Small intestine (tissue), 7 donors: Measurements from ENCODE around the gene GID8. TPM values are rescaled to one million over a fixed set of nuclear protein-coding genes. Genes with fewer than 3 reads are reported as not detected.

Source experiments
- DNase-seq, 2 donors: peaks; one replicate each; pipeline versions ENCODE4 v3.0.0 to v3.0.0-alpha.2; 2013
- FAIRE-seq: peaks from 2 replicates; lab custom pipeline; 2012; peaks lifted over from hg19 to GRCh38; lab: Jason Lieb, UNC
- H3K27ac ChIP-seq, 3 donors: one replicate each; pipeline ENCODE4 v1.5.1; 2013; ENCODE audit warnings: low read length in 2 of 3, mild to moderate bottlenecking in 2 of 3, control low read depth in 1 of 3, inconsistent platforms in 1 of 3, low read depth in 1 of 3, moderate library complexity in 1 of 3
- H3K27me3 ChIP-seq, 3 donors: one replicate each; pipeline ENCODE4 v1.6.1; 2013; ENCODE audit warnings: low read length in 3 of 3, inconsistent platforms in 1 of 3; ENCODE audit not compliant: control insufficient read depth in 3 of 3, insufficient read depth in 3 of 3
- H3K36me3 ChIP-seq, 3 donors: one replicate each; pipeline ENCODE4 v1.6.1; 2013; ENCODE audit warnings: low read length in 3 of 3, inconsistent platforms in 1 of 3, low read depth in 1 of 3, mild to moderate bottlenecking in 1 of 3, moderate library complexity in 1 of 3; ENCODE audit not compliant: control insufficient read depth in 3 of 3, insufficient read depth in 2 of 3
- H3K4me1 ChIP-seq, 3 donors: one replicate each; pipeline ENCODE4 v1.6.1; 2013; ENCODE audit warnings: low read length in 2 of 3, inconsistent platforms in 1 of 3, low read depth in 1 of 3, mild to moderate bottlenecking in 1 of 3, moderate library complexity in 1 of 3; ENCODE audit not compliant: control insufficient read depth in 3 of 3, insufficient read depth in 2 of 3
- H3K4me3 ChIP-seq, 3 donors: one replicate each; pipeline ENCODE4 v1.5.1; 2013; ENCODE audit warnings: low read length in 3 of 3, control low read depth in 1 of 3, inconsistent platforms in 1 of 3, low read depth in 1 of 3, mild to moderate bottlenecking in 1 of 3, moderate library complexity in 1 of 3
- H3K9me3 ChIP-seq, 2 donors: one replicate each; pipeline ENCODE4 v1.6.1; 2013; ENCODE audit warnings: low read depth in 1 of 2, low read length in 1 of 2; ENCODE audit not compliant: control insufficient read depth in 2 of 2, insufficient read depth in 1 of 2
- WGBS, 3 donors: extraction: QIAGEN DNeasy Blood & Tissue Kit; methylation state at CpG; one replicate each; pipeline ENCODE4 v1.1.7; 2013; 5-methylcytosine and 5-hydroxymethylcytosine counted together
- polyA plus RNA-seq, 4 donors: library from polyadenylated mRNA; stranded (reverse) in 3 of 4; unstranded in 1 of 4; fragments of 200-250 nt in 3 of 4; fragments of 120-200 nt in 1 of 4; gene quantifications; one replicate each; pipeline versions ENCODE4 v1.2.1 to v1.2.3, GENCODE V29; 2013
- donor health status: healthy with polysubstance abuse.
- donor health status: control.
- donor health status: control.
- donor health status: Bipolar disorder and iron deficiency.
- donor health status: healthy.

Gene GID8
- polyA plus RNA-seq, 4 donors = 14.3 to 31.0 (median 17.1) TPM

- H3K27ac ChIP-seq = no peak overlapping the region
- 64 to 80% (median 73%) methylated on average over 14 of the region's 14 CpGs for WGBS, 3 donors
- H3K27me3 ChIP-seq = peaks cover 15 to 71% (median 30%) of the 10 kb centered on the region in 3 donors
- DNase-seq (no peak), FAIRE-seq (no peak)
- no peaks in the 10 kb centered on the region for H3K36me3 ChIP-seq
- no peaks in the 10 kb centered on the region for H3K9me3 ChIP-seq
- H3K4me1 ChIP-seq = no peaks in the 10 kb centered on the region
- no peak overlapping the region for H3K4me3 ChIP-seq
Observed at GRCh38 chr20:62979310-62979709, 41.4 kb downstream of the GID8 start.

GRCh38 chr20:62979876-62980373 is 42.0 kb downstream of the GID8 start:
- no peak overlapping the region for H3K27ac ChIP-seq

GRCh38 chr20:62980380-62980960 is 42.5 kb downstream of the GID8 start:
- FAIRE-seq (no peak), DNase-seq (no peak)
- no peak overlapping the region for H3K27ac ChIP-seq
- peaks cover 15 to 60% (median 26%) of the 10 kb centered on the region in 3 donors for H3K27me3 ChIP-seq
- WGBS, 3 donors = 45 to 46% (median 45%) methylated on average over 19 of the region's 19 CpGs
- H3K36me3 ChIP-seq = no peaks in the 10 kb centered on the region
- H3K4me1 ChIP-seq = no peaks in the 10 kb centered on the region
- H3K4me3 ChIP-seq = no peak overlapping the region
- no peaks in the 10 kb centered on the region for H3K9me3 ChIP-seq

More at GRCh38 chr20:62979876-62980373, 42.0 kb downstream of the GID8 start:
- FAIRE-seq (no peak), DNase-seq (no peak)
- 12 to 17% (median 16%) methylated on average over 17 to 19 of the region's 19 CpGs for WGBS, 3 donors
- H3K9me3 ChIP-seq = no peaks in the 10 kb centered on the region
- H3K4me3 ChIP-seq = no peak overlapping the region
- H3K27me3 ChIP-seq = peaks cover 15 to 65% (median 26%) of the 10 kb centered on the region in 3 donors
- no peaks in the 10 kb centered on the region for H3K36me3 ChIP-seq
- no peaks in the 10 kb centered on the region for H3K4me1 ChIP-seq

- Histone ChIP-seq H3K4me1 (no peaks in the 10 kb centered on the region), H3K27ac (no peak overlapping the region), H3K36me3 (no peaks in the 10 kb centered on the region), H3K4me3 (no peak overlapping the region), H3K9me3 (no peaks in the 10 kb centered on the region), H3K27me3 (peaks cover 15 to 55% (median 26%) of the 10 kb centered on the region in 3 donors)
- WGBS, 3 donors = 28 to 39% (median 31%) methylated on average over 22 to 27 of the region's 28 CpGs
- no peak for DNase-seq
- FAIRE-seq = no peak
Observed at GRCh38 chr20:62980970-62981369, 43.0 kb downstream of the GID8 start.

- no peak overlapping the region for H3K27ac ChIP-seq
- H3K4me1 ChIP-seq = no peaks in the 10 kb centered on the region
- DNase-seq = no peak
- 56 to 63% (median 58%) methylated on average over 20 to 21 of the region's 21 CpGs for WGBS, 3 donors
- H3K9me3 ChIP-seq = no peaks in the 10 kb centered on the region
- no peaks in the 10 kb centered on the region for H3K36me3 ChIP-seq
- no peak overlapping the region for H3K4me3 ChIP-seq
- no peak for FAIRE-seq
- H3K27me3 ChIP-seq = peaks cover 15 to 45% (median 23%) of the 10 kb centered on the region in 3 donors
Observed at GRCh38 chr20:62982124-62983075, 44.5 kb downstream of the GID8 start.

- H3K4me3 ChIP-seq = no peak overlapping the region
- no peaks in the 10 kb centered on the region for H3K4me1 ChIP-seq
- DNase-seq (no peak), FAIRE-seq (no peak)
- H3K27me3 ChIP-seq = peaks cover 15 to 42% (median 23%) of the 10 kb centered on the region in 3 donors
- no peaks in the 10 kb centered on the region for H3K36me3 ChIP-seq
- H3K27ac ChIP-seq = no peak overlapping the region
- 59 to 78% (median 65%) methylated on average over 6 of the region's 6 CpGs for WGBS, 3 donors
- H3K9me3 ChIP-seq = no peaks in the 10 kb centered on the region
Observed at GRCh38 chr20:62983210-62983609, 45.3 kb downstream of the GID8 start.

GRCh38 chr20:62984666-62985443 is 46.9 kb downstream of the GID8 start:
- H3K27ac ChIP-seq = no peak overlapping the region
- DNase-seq (no peak), FAIRE-seq (no peak)
- 68 to 76% (median 72%) methylated on average over 18 of the region's 18 CpGs for WGBS, 3 donors
- H3K4me3 ChIP-seq = no peak overlapping the region
- H3K9me3 ChIP-seq = no peaks in the 10 kb centered on the region
- no peaks in the 10 kb centered on the region for H3K36me3 ChIP-seq
- peaks cover 7 to 33% (median 14%) of the 10 kb centered on the region in 3 donors for H3K27me3 ChIP-seq
- H3K4me1 ChIP-seq = no peaks in the 10 kb centered on the region

- DNase-seq (no peak), FAIRE-seq (no peak)
- H3K9me3 ChIP-seq = no peaks in the 10 kb centered on the region
- WGBS, 3 donors = 63 to 68% (median 67%) methylated on average over 14 of the region's 14 CpGs
- H3K4me1 ChIP-seq = no peaks in the 10 kb centered on the region
- H3K4me3 ChIP-seq = no peak overlapping the region
- H3K36me3 ChIP-seq = no peaks in the 10 kb centered on the region
- peaks cover 3 to 28% (median 12%) of the 10 kb centered on the region in 3 donors for H3K27me3 ChIP-seq
- H3K27ac ChIP-seq = no peak overlapping the region
Observed at GRCh38 chr20:62985444-62985778, 47.5 kb downstream of the GID8 start.
